A549 (cell line): ENCODE measurements around the gene TSPAN33. TPM values are rescaled to one million over a fixed set of nuclear protein-coding genes. Genes with fewer than 3 reads are reported as not detected.

Experiments
- ATAC-seq, 2 experiments: fragments of 200-7000 bp in 1 of 2; fragments of >200 bp in 1 of 2; cut with Nextera tagmentation in 1 of 2; cut with Tn5 transposase in 1 of 2; 3 replicates each; pipeline versions ENCODE4 v1.8.0 to v1.9.1; 2018 to 2020; ENCODE audit warnings: mild to moderate bottlenecking in 1 of 2, moderate library complexity in 1 of 2
- CTCF ChIA-PET: fragments of 300-600 bp; sonication (Branson Sonifier 250); formaldehyde crosslinking; extraction: SDS; loops from one replicate; lab custom pipeline; 2021; ENCODE audit warnings: antibody characterized with exemption, inconsistent platforms; lab: Yijun Ruan, JAX
- POLR2A ChIA-PET: fragments of 350-600 bp; formaldehyde crosslinking; extraction: SDS; loops from one replicate; lab custom pipeline; 2021; ENCODE audit warnings: antibody characterized with exemption, inconsistent platforms; lab: Yijun Ruan, JAX
- DNase-seq, 2 experiments: peaks; one replicate each; pipeline versions ENCODE4 v3.0.0 to v3.0.0-alpha.2; 2011 to 2016; ENCODE audit warnings: low read depth in 1 of 2, low spot score in 1 of 2
- FAIRE-seq: peaks from 2 replicates; lab custom pipeline; 2011; peaks lifted over from hg19 to GRCh38; lab: Jason Lieb, UNC
- H3K27ac ChIP-seq, 2 experiments: fragments of >200 bp; sonication (Bioruptor Twin); formaldehyde crosslinking; 3 replicates each; pipeline ENCODE4 v1.5.1; 2016 to 2017
- H3K4me1 ChIP-seq: fragments of >200 bp; sonication (Bioruptor Twin); formaldehyde crosslinking; 3 replicates; pipeline ENCODE4 v1.6.1; 2016
- H3K4me2 ChIP-seq: fragments of >200 bp; sonication (Bioruptor Twin); formaldehyde crosslinking; 3 replicates; pipeline ENCODE4 v1.6.1; 2016
- H3K4me3 ChIP-seq: fragments of >200 bp; sonication (Bioruptor Twin); formaldehyde crosslinking; 3 replicates; pipeline ENCODE4 v1.5.1; 2016
- H3K9me3 ChIP-seq: fragments of >200 bp; sonication (Bioruptor Twin); formaldehyde crosslinking; 3 replicates; pipeline ENCODE4 v1.6.1; 2016
- CEBPB ChIP-seq, 2 experiments: fragments of >200 bp in 1 of 2; sonication (Bioruptor Twin) in 1 of 2; formaldehyde crosslinking in 1 of 2; IDR thresholded peaks; 2 replicates each; pipeline ENCODE4 v1.6.1; 2012 to 2016
- CHD2 ChIP-seq: fragments of 150-350 bp; IDR thresholded peaks from 2 replicates; pipeline ENCODE4 v1.6.1; 2014; ENCODE audit warnings: low read length; ENCODE audit not compliant: partially characterized antibody
- CTCF ChIP-seq: fragments of >200 bp; sonication (Bioruptor Twin); formaldehyde crosslinking; IDR thresholded peaks from 3 replicates; pipeline ENCODE4 v1.5.1; 2016
- E2F6 ChIP-seq: IDR thresholded peaks from 2 replicates; pipeline ENCODE4 v1.6.1; 2012; ENCODE audit warnings: low read depth, borderline replicate concordance
- EHF ChIP-seq: fragments of 250-450 bp; sonication (Bioruptor Pico); IDR thresholded peaks from 2 replicates; pipeline ENCODE4 v1.5.0; 2020; ENCODE audit warnings: mild to moderate bottlenecking
- EHMT2 ChIP-seq: fragments of 200-600 bp; sonication (generic); IDR thresholded peaks from 2 replicates; pipeline ENCODE4 v1.6.1; 2016; ENCODE audit warnings: antibody characterized with exemption, low read depth, mild to moderate bottlenecking, moderate library complexity
- EP300 ChIP-seq, 2 experiments: fragments of >200 bp; sonication (Bioruptor Twin); formaldehyde crosslinking; IDR thresholded peaks; 2 replicates in 1 of 2; 3 replicates in 1 of 2; pipeline ENCODE4 v1.6.1; 2016 to 2017
- FOSB ChIP-seq: fragments of 250-450 bp; sonication (Bioruptor Pico); IDR thresholded peaks from 2 replicates; pipeline ENCODE4 v1.5.0; 2020; ENCODE audit warnings: mild to moderate bottlenecking, moderate library complexity
- FOSL2 ChIP-seq, 2 experiments: fragments of 450-650 bp in 1 of 2; fragments of >200 bp in 1 of 2; sonication (Bioruptor Twin) in 1 of 2; formaldehyde crosslinking; IDR thresholded peaks; 2 replicates each; pipeline versions ENCODE4 v1.5.0 to v1.6.1; 2016 to 2020; ENCODE audit warnings: mild to moderate bottlenecking in 1 of 2, moderate library complexity in 1 of 2
- FOXS1 ChIP-seq: fragments of 250-450 bp; sonication (Bioruptor Pico); IDR thresholded peaks from 2 replicates; pipeline ENCODE4 v1.5.0; 2020; ENCODE audit warnings: mild to moderate bottlenecking, moderate library complexity
- HES2 ChIP-seq: fragments of >200 bp; sonication (Bioruptor Twin); formaldehyde crosslinking; IDR thresholded peaks from 2 replicates; pipeline ENCODE4 v1.6.1; 2016
- HOXA7 ChIP-seq: fragments of 250-450 bp; sonication (Bioruptor Pico); IDR thresholded peaks from 2 replicates; pipeline ENCODE4 v1.5.0; 2020; ENCODE audit warnings: mild to moderate bottlenecking, moderate library complexity
- HOXB5 ChIP-seq: fragments of 250-450 bp; sonication (Bioruptor Pico); IDR thresholded peaks from 2 replicates; pipeline ENCODE4 v1.5.0; 2020; ENCODE audit warnings: mild to moderate bottlenecking, moderate library complexity
- KDM1A ChIP-seq: fragments of 200-600 bp; sonication (generic); IDR thresholded peaks from 2 replicates; pipeline ENCODE4 v1.6.1; 2016; ENCODE audit warnings: low read depth, mild to moderate bottlenecking
- MAFK ChIP-seq: fragments of 450-650 bp; IDR thresholded peaks from 2 replicates; pipeline ENCODE4 v1.6.1; 2014; ENCODE audit not compliant: partially characterized antibody
- PBX3 ChIP-seq: IDR thresholded peaks from 2 replicates; pipeline ENCODE4 v1.6.1; 2012
- POLR2A ChIP-seq: IDR thresholded peaks from 2 replicates; pipeline ENCODE4 v1.6.1; 2012; ENCODE audit warnings: mild to moderate bottlenecking, low read length
- POLR2AphosphoS2 ChIP-seq: conservative IDR thresholded peaks from 2 replicates; pipeline ENCODE4 v1.6.1; 2012; ENCODE audit warnings: low read length, improper control_type of control experiment, inconsistent platforms
- RARB ChIP-seq: fragments of 250-450 bp; sonication (Bioruptor Pico); IDR thresholded peaks from 2 replicates; pipeline ENCODE4 v1.8.0; 2021; ENCODE audit warnings: mild to moderate bottlenecking, moderate library complexity
- RNF2 ChIP-seq: fragments of 200-600 bp; sonication (generic); IDR thresholded peaks from 2 replicates; pipeline ENCODE4 v1.6.1; 2016; ENCODE audit warnings: low read depth, mild to moderate bottlenecking, antibody characterized with exemption, moderate library complexity, borderline replicate concordance
- TFCP2L1 ChIP-seq: fragments of 250-450 bp; sonication (Bioruptor Pico); IDR thresholded peaks from 2 replicates; pipeline ENCODE4 v1.5.0; 2021; ENCODE audit warnings: mild to moderate bottlenecking
- ZFP36 ChIP-seq: fragments of 450-650 bp; IDR thresholded peaks from 2 replicates; pipeline ENCODE4 v1.6.1; 2014; ENCODE audit warnings: borderline replicate concordance; ENCODE audit not compliant: partially characterized antibody
- ZSCAN20 ChIP-seq: fragments of 250-450 bp; sonication (Bioruptor Pico); IDR thresholded peaks from 2 replicates; pipeline ENCODE4 v1.8.0; 2022; ENCODE audit warnings: mild to moderate bottlenecking, moderate library complexity
- WGBS: methylation state at CpG from one replicate; pipeline ENCODE4 v1.1.6; 2017; ENCODE audit errors: missing lambda C conversion rate; 5-methylcytosine and 5-hydroxymethylcytosine counted together
- polyA plus RNA-seq, 4 experiments: library from polyadenylated mRNA; depleted of rRNA in 3 of 4; stranded (reverse); fragments of >200 nt; fragmentation: RNase III in 1 of 4; extraction: RNeasy Plus Mini Kit Qiagen cat#74134 plus additional on column Dnase treatment in 1 of 4; gene quantifications; 2 replicates in 3 of 4; 3 replicates in 1 of 4; pipeline ENCODE4 v1.2.3, GENCODE V29; 2011 to 2017

TSPAN33 gene
- polyA plus RNA-seq, 2 of the 4 experiments (the other 2 are of a cell fraction): 5.0 to 9.1 TPM

GRCh38 chr7:129205126-129205818 lies 60.8 kb downstream of the TSPAN33 start:
- POLR2A ChIA-PET: no interaction called here
- H3K4me1 ChIP-seq: no peaks in the 10 kb centered on the region
- WGBS: 91% methylated on average over 27 of the region's 29 CpGs
- CTCF ChIA-PET: interaction anchor here (0.9 to 3.2 kb wide), 3 partner anchors 13 to 93 kb away, joined by 3 to 9 read pairs (median 4); no protein-coding TSS in a partner anchor
- no peak for DNase-seq
- TF ChIP-seq HOXB5 (CRISPR knock-in tag) (no peak), TFCP2L1 (CRISPR knock-in tag) (no peak), KDM1A (no peak), ZFP36 (no peak), EHF (CRISPR knock-in tag) (no peak), CTCF (no peak), EP300 (IDR thresholded peaks at IDR 0.05) (no peak), FOXS1 (CRISPR knock-in tag) (no peak), EHMT2 (no peak), FOSB (CRISPR knock-in tag) (no peak), E2F6 (no peak), POLR2AphosphoS2 (no peak)
- no peak overlapping the region for H3K4me2 ChIP-seq
- H3K4me3 ChIP-seq: no peak overlapping the region
- H3K9me3 ChIP-seq: no peaks in the 10 kb centered on the region
- no peak overlapping the region for H3K27ac ChIP-seq
- no peak for ATAC-seq
- no peak for FAIRE-seq

GRCh38 chr7:129205987-129206785 lies 61.7 kb downstream of the TSPAN33 start:
- DNase-seq (no peak), FAIRE-seq (no peak), ATAC-seq (no peak)
- H3K4me3 ChIP-seq: no peak overlapping the region
- 89% methylated on average over 18 of the region's 18 CpGs for WGBS
- H3K4me2 ChIP-seq: no peak overlapping the region
- H3K4me1 ChIP-seq: no peaks in the 10 kb centered on the region
- H3K27ac ChIP-seq: no peak overlapping the region
- ChIA-PET CTCF (interaction anchor here (0.5 to 6.4 kb wide), 6 partner anchors 12 to 137 kb away, joined by 3 to 46 read pairs (median 8); no protein-coding TSS in a partner anchor), POLR2A (no interaction called here)
- H3K9me3 ChIP-seq: no peaks in the 10 kb centered on the region
- TF ChIP-seq HES2 (no peak), ZSCAN20 (CRISPR knock-in tag) (no peak), RARB (CRISPR knock-in tag) (no peak)

GRCh38 chr7:129208667-129209066 lies 64.2 kb downstream of the TSPAN33 start:
- Histone ChIP-seq H3K4me3 (no peak overlapping the region), H3K27ac (no peak overlapping the region)
- WGBS: 79% methylated on average over 9 of the region's 9 CpGs
- DNase-seq (no peak), FAIRE-seq (no peak), ATAC-seq (no peak)
- POLR2A ChIA-PET: no interaction called here
- TF ChIP-seq CEBPB (IDR thresholded peaks at IDR 0.05) (no peak), FOSL2 (IDR thresholded peaks at IDR 0.05) (no peak), FOSL2 (CRISPR knock-in tag; IDR thresholded peaks at IDR 0.05) (no peak), CHD2 (no peak), MAFK (no peak), PBX3 (no peak), POLR2A (no peak), RNF2 (no peak), HES2 (no peak), KDM1A (no peak), HOXA7 (CRISPR knock-in tag) (no peak)
- TF ChIP-seq, all 56 proteins: peak for 0
- Histone ChIP-seq H3K4me1 (no peaks in the 10 kb centered on the region), H3K4me2 (no peak overlapping the region), H3K9me3 (no peaks in the 10 kb centered on the region)
- CTCF ChIA-PET: interaction anchor here (0.6 to 8.3 kb wide), 9 partner anchors 10 to 265 kb away, joined by 3 to 88 read pairs (median 4); no protein-coding TSS in a partner anchor
